ENCODE data around the gene KRTAP21-3.

- no peak for TF ChIP-seq EZH2phosphoT487 (IDR thresholded peaks at IDR 0.05; ENCODE audit: insufficient read depth, low read depth)
- TF ChIP-seq EZH2 (IDR thresholded peaks at IDR 0.05; ENCODE audit: insufficient read depth, poor library complexity, severe bottlenecking): no peak
These were observed 42.2 kb upstream of the KRTAP21-3 start for GRCh38 chr21:30760776-30761175.

Data from GM23248 (cell line).